NCI-H446 (cell line): Measurements from ENCODE around the gene ZNF236.

Experiments used
- DNase-seq, 2 experiments: peaks; one replicate each; lab custom pipeline; 2025; lab: John Stamatoyannopoulos, UW

ZNF236 gene

GRCh38 chr18:76859474-76860339 lies 37.4 kb downstream of the ZNF236 start:
- no peak for DNase-seq

- DNase-seq = no peak
Measured at GRCh38 chr18:76860411-76860810, 38.1 kb downstream of the ZNF236 start.

DNA sequence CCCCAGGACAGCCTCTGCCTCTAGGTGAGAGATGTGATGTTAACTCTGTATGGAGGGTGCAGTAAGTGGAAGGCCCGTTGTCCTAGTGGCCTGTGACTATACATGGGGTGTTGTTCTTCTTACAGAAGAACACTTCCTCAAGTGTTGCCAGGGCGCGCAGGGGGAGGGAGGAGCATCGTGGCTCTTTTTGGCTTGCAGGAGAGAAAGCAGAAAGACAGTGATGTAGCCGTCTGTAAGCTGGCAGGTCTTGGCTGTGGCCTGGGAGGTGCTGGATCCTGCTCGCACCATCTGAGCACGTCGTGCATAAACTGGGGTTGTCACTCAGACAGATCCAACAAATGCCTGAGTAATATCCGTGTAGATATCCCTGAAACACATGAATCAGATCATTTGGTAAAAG lies 44.3 kb downstream of the ZNF236 start:
- DNase-seq = no peak

- no peak for DNase-seq
Measured at GRCh38 chr18:76873311-76873710, 51.0 kb downstream of the ZNF236 start.

GRCh38 chr18:76873713-76874112 lies 51.4 kb downstream of the ZNF236 start:
- no peak for DNase-seq

- no peak for DNase-seq
Measured at GRCh38 chr18:76874642-76875389, 52.5 kb downstream of the ZNF236 start.

DNA sequence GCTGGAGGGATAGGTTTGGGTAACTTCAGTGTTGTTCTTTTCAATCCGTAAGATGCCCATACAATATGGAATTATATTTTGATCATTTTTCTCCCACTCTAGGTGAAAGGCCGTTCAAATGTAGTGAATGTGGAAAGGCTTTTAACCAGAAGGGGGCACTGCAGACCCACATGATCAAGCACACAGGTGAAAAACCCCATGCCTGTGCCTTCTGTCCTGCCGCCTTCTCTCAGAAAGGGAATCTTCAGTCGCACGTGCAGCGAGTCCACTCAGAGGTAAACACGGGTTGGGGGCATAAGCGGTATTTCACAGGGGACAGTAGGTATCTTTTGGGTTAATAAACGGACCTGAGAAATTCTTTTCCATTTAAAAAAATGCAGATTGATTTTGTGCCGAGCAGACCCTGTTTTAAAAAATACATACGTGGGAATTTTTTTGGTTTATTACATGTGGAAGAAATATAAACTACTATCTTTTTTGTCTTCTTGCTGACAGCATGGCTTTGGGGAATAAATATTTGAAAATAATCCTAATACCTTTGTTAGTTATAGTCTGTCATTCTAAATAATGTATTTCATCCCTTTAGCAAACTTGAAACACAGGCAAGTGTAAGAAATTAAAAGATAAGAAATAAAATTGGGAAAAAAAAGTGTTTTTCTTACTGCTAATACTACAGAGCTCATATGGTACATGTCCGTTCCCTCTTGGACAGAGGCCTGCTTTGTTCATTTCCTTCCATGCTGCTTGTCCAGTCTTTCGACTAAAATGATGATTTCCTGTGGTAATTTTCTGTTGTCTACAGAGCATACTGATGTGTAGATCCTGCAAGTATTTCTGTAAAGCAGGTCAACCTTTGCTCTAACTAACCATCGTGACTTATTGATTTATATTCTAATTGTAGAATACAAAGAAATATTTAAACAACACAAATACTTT lies 53.3 kb downstream of the ZNF236 start:
- peak; percentile 28 to 35 for DNase-seq

DNA sequence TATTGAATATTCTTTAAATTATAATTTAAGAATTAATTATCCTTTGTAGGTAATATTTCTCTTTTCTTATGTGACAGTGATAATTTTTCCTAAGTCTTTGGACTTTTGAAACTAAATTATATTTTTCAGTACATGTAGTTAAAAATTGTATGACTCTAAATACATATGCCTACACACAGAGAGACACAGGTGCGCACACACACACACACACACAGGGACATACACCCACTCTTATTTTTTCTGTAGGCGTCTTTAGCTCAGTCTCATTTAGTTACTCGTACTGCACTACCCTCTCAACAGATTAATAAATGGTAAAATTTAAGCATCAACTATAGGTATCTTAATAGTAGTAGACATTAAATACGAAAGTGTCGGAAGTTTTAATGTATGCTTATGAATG lies 56.1 kb downstream of the ZNF236 start:
- no peak for DNase-seq

DNA sequence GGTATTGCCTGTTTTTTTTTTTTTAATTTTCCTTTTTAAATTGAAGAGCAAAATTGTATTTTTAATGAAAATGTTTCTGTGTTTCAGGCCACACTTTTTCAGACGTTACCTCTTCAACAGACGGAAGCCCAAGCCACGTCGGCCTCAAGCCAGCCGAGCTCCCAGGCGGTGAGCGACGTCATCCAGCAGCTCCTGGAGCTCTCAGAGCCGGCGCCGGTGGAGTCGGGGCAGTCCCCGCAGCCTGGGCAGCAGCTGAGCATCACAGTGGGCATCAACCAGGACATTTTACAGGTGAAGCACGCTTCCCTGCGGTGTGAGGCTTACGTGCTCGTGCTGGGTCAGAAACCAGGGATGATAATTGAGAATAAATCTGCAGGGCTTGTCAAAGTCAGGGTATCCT lies 57.7 kb downstream of the ZNF236 start:
- DNase-seq = no peak

GRCh38 chr18:76881744-76882143 lies 59.4 kb downstream of the ZNF236 start:
- DNase-seq = no peak

DNA sequence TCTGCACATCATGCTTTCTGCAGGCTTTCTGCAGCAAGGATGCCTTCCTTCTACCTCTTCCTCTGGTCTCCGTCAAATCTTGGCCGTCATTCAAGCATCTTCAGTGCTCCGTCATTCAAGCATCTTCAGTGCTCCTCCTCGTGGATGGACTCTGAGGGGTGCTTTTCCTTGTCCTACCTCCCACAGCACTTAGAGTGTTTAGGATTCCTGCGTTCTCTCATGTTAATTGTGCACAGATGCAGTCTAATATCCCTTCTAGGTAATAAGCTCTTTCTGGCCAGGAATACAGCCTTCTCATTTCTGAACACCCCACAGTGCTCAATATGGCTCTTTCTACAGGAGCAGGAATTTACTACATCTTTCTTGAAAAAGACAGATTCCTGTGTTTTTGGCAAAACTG lies 59.8 kb downstream of the ZNF236 start:
- no peak for DNase-seq

- no peak for DNase-seq
Measured at GRCh38 chr18:76885001-76885400, 62.6 kb downstream of the ZNF236 start.

GRCh38 chr18:76886112-76886511 lies 63.8 kb downstream of the ZNF236 start:
- DNase-seq = no peak

DNA sequence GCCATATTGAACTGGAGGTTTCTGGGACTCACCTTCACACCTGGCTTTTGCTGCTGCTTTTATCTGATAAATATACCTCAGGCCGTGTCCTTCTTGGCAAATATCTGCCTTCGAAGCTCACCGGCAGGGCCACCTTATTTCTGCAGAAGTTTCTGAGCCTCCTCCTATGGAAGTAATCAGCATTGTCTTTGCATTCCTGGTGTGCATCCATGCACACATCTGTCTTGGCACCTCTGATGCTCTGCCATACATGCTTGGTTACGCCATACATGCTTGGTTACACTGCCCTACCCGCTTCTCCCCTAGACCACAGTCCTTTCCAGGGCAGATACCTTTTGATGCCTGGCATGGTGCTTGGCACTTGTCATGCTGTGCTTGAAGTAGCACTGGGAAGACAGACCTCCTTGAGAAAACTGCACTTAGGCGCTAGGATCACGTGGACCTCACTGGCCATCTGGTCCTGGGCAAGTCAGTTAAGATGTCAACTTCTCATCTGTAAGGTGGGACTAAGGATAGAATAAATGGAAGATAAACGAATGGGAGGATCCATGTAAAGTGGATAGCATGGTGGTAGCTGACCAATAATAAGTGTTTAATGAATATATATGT lies 66.8 kb downstream of the ZNF236 start:
- DNase-seq = no peak

GRCh38 chr18:76892832-76893231 lies 70.5 kb downstream of the ZNF236 start:
- no peak for DNase-seq

- no peak for DNase-seq
Measured at GRCh38 chr18:76894566-76895346, 72.4 kb downstream of the ZNF236 start.

GRCh38 chr18:76895498-76895897 lies 73.1 kb downstream of the ZNF236 start:
- DNase-seq = no peak

- DNase-seq = no peak
Measured at GRCh38 chr18:76896677-76897076, 74.3 kb downstream of the ZNF236 start.

GRCh38 chr18:76897257-76897656 lies 74.9 kb downstream of the ZNF236 start:
- no peak for DNase-seq

GRCh38 chr18:76903386-76903785 lies 81.0 kb downstream of the ZNF236 start:
- no peak for DNase-seq

DNA sequence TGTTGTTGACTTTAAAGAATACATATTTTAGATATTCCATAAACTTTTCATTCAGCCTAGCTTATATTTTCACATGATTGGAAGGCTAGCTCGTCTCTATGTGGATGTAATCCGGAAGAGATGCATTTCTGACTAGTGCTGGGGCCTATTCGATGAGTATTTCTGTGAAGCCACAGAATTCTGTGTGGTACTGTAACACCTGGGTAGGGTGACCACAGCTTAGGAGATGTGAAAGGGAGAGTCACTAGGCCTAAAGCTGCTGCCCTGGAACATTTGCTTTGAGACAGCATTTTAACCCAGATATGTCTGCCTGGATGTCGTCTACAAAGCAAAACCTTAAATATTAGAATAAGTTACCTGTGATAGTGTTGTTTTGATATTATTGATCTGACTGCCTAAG lies 83.5 kb downstream of the ZNF236 start:
- DNase-seq = no peak
